ENCODE data around the gene KCTD19. TPM values are rescaled to one million over a fixed set of nuclear protein-coding genes. Genes with fewer than 3 reads are reported as not detected.

The KCTD19 gene
- total RNA-seq, 1 experiment from 2014 or later = not detected

DNA sequence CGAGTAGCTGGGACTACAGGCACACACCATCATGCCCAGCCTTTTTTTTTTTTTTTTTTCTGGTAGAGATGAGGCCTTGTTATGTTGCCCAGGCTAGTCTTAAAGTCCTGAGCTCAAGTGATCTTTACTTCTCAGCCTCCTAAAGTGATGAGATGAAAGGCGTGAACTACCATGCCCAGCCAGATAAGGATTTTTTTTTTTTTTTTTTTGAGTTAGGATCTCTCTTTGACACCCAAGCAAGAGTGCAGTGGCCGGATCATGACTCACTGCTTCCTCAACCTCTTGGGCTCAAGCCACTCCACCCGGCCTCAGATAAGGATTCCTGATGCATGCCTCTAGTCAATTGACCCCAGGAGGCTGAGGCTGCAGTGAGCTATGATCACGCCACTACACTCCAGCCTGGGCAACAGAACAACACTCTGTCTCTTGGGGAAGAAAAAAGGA lies 58.4 kb downstream of the KCTD19 start:
- intact Hi-C loops (cut with micrococcal nuclease; ENCODE audit: unreplicated experiment) = no loop called here
- Histone ChIP-seq H4K20me1 (ENCODE audit: insufficient read depth) (no peaks in the 10 kb centered on the region), H3K27me3 (ENCODE audit: insufficient read depth, low read depth) (no peaks in the 10 kb centered on the region), H3K36me3 (ENCODE audit: low read depth) (no peaks in the 10 kb centered on the region), H3F3A (ENCODE audit: insufficient read depth, low read depth) (peaks cover 25% of the 10 kb centered on the region), H3K27ac (no peak overlapping the region), H2AFZ (no peak overlapping the region), H3K79me2 (ENCODE audit: low read depth) (no peaks in the 10 kb centered on the region), H3K4me2 (peak overlapping the region; percentile 15; the same call in 1 of the 2 replicates), H3K4me3 (no peak overlapping the region), H3K9me3 (ENCODE audit: insufficient read depth, low read depth) (no peaks in the 10 kb centered on the region), H3K4me1 (replicated peaks; ENCODE audit: insufficient read depth) (peaks cover 18% of the 10 kb centered on the region), H3K9me2 (ENCODE audit: insufficient read depth) (no peaks in the 10 kb centered on the region)
- peak; percentile 83 to 87 for DNase-seq
- CTCF ChIA-PET = interaction anchor here (0.6 to 0.9 kb wide), 4 partner anchors 9 to 996 kb away, joined by 3 to 11 read pairs (median 10); partner anchors contain the start of gene SLC7A6
- POLR2A ChIA-PET (ENCODE audit: unreplicated experiment) = interaction anchor here (0.6 to 0.8 kb wide), 9 partner anchors 17 to 394 kb away, joined by 3 to 24 read pairs (median 8); partner anchors contain the start of gene HSD11B2
- TF ChIP-seq, protein P1, sequence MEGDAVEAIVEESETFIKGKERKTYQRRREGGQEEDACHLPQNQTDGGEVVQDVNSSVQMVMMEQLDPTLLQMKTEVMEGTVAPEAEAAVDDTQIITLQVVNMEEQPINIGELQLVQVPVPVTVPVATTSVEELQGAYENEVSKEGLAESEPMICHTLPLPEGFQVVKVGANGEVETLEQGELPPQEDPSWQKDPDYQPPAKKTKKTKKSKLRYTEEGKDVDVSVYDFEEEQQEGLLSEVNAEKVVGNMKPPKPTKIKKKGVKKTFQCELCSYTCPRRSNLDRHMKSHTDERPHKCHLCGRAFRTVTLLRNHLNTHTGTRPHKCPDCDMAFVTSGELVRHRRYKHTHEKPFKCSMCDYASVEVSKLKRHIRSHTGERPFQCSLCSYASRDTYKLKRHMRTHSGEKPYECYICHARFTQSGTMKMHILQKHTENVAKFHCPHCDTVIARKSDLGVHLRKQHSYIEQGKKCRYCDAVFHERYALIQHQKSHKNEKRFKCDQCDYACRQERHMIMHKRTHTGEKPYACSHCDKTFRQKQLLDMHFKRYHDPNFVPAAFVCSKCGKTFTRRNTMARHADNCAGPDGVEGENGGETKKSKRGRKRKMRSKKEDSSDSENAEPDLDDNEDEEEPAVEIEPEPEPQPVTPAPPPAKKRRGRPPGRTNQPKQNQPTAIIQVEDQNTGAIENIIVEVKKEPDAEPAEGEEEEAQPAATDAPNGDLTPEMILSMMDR (conservative IDR thresholded peaks at IDR 0.05) = no peak
- no peak for TF ChIP-seq EZH2 (IDR thresholded peaks at IDR 0.05; ENCODE audit: low read depth)
- no TSS peak for BruUV-seq (replicated peaks)

DNA sequence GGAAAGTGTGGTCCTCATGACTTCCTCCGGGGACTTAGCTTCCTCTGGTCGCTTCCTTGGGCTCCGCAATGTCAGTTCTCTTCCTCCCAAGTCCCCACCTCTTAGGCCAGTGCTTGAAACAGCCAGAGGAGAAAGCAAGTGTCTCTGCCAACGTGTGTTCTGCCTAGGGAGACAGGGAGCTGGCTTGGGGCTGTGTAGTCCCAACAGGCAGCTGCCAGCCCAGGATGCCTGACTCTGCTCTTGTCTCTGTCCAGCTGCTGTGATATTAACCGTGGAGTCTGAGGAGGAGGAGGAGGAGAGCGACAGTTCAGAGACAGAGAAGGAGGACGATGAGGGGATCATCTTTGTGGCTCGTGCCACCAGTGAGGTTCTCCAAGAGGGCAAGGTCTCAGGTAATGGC lies 60.7 kb downstream of the KCTD19 start:
- CTCF ChIA-PET = interaction anchor here (0.6 to 0.7 kb wide), 2 partner anchors 11 to 58 kb away, joined by 3 to 4 read pairs; no protein-coding TSS in a partner anchor

DNA sequence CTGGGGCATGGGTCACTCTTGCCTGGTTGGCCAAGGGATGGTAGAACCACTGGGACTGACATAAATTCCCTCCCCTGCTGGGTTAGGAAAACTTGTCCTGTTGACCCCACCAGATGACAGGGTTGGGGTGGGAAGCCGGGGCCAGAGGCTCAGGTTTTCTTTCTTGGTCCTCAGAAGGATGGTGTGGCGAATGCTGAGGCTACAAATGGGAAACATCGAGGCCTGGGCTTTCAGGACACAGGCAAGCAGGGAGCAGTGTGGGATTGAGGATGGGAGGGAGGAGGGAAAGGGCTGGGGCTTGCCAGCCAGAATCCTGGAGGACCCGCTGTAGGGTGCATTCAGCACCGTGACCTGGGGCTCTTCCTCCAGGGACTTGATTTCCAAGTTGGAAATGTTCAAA lies 61.7 kb downstream of the KCTD19 start:
- CTCF ChIA-PET = no interaction called here
- BruUV-seq (replicated peaks) = no TSS peak
- intact Hi-C loops (cut with micrococcal nuclease; ENCODE audit: unreplicated experiment) = loop anchor here (5.0 kb wide), 1 partner anchor 72 kb away; no protein-coding TSS in a partner anchor

More for the DNA sequence above, 60.7 kb downstream of the KCTD19 start:
- Histone ChIP-seq H3K79me2 (ENCODE audit: low read depth) (no peaks in the 10 kb centered on the region), H3K4me1 (replicated peaks; ENCODE audit: insufficient read depth) (peaks cover 18% of the 10 kb centered on the region), H3K9me3 (ENCODE audit: insufficient read depth, low read depth) (no peaks in the 10 kb centered on the region), H3K36me3 (ENCODE audit: low read depth) (no peaks in the 10 kb centered on the region), H3K4me3 (no peak overlapping the region), H2AFZ (no peak overlapping the region), H3K4me2 (no peak overlapping the region), H3K27me3 (ENCODE audit: insufficient read depth, low read depth) (no peaks in the 10 kb centered on the region), H4K20me1 (ENCODE audit: insufficient read depth) (no peaks in the 10 kb centered on the region), H3K27ac (no peak overlapping the region), H3K9me2 (ENCODE audit: insufficient read depth) (no peaks in the 10 kb centered on the region), H3F3A (ENCODE audit: insufficient read depth, low read depth) (peaks cover 24% of the 10 kb centered on the region)
- POLR2A ChIA-PET (ENCODE audit: unreplicated experiment) = interaction anchor here (0.7 kb wide), 1 partner anchor 64 kb away, joined by 5 read pairs; no protein-coding TSS in a partner anchor
- intact Hi-C loops (cut with micrococcal nuclease; ENCODE audit: unreplicated experiment) = no loop called here
- TF ChIP-seq, protein P1 (conservative IDR thresholded peaks at IDR 0.05) = no peak
- TF ChIP-seq EZH2 (IDR thresholded peaks at IDR 0.05; ENCODE audit: low read depth) = no peak
- no peak for DNase-seq
- BruUV-seq (replicated peaks) = no TSS peak

More for the DNA sequence above, 61.7 kb downstream of the KCTD19 start:
- H3K4me1 ChIP-seq (replicated peaks; ENCODE audit: insufficient read depth) = peaks cover 18% of the 10 kb centered on the region
- H3K9me3 ChIP-seq (ENCODE audit: insufficient read depth, low read depth) = no peaks in the 10 kb centered on the region
- no peaks in the 10 kb centered on the region for H3K36me3 ChIP-seq (ENCODE audit: low read depth)
- no peaks in the 10 kb centered on the region for H3K9me2 ChIP-seq (ENCODE audit: insufficient read depth)
- H3K27me3 ChIP-seq (ENCODE audit: insufficient read depth, low read depth) = no peaks in the 10 kb centered on the region
- no peak overlapping the region for H2AFZ ChIP-seq
- no peak overlapping the region for H3K4me2 ChIP-seq
- no peaks in the 10 kb centered on the region for H3K79me2 ChIP-seq (ENCODE audit: low read depth)
- POLR2A ChIA-PET (ENCODE audit: unreplicated experiment) = no interaction called here
- no peaks in the 10 kb centered on the region for H4K20me1 ChIP-seq (ENCODE audit: insufficient read depth)
- no peak overlapping the region for H3K27ac ChIP-seq
- no peak for TF ChIP-seq EZH2 (IDR thresholded peaks at IDR 0.05; ENCODE audit: low read depth)
- TF ChIP-seq, protein P1 (conservative IDR thresholded peaks at IDR 0.05) = no peak
- no peak for DNase-seq
- H3K4me3 ChIP-seq = no peak overlapping the region
- H3F3A ChIP-seq (ENCODE audit: insufficient read depth, low read depth) = peaks cover 17% of the 10 kb centered on the region

Data from PC-9 (cell line).